GM19099 (cell line): ENCODE measurements around the gene SFR1.

ENCODE experiments used
- POLR2A ChIP-seq: IDR thresholded peaks from 3 replicates; pipeline ENCODE4 v1.6.1; 2011; ENCODE audit warnings: low read depth; ENCODE audit not compliant: insufficient read length; ENCODE audit errors: extremely low read depth

Gene SFR1

GRCh38 chr10:104098358-104098925 is 23.5 kb upstream of the SFR1 start:
- TF ChIP-seq POLR2A, result no peak

GRCh38 chr10:104099269-104099668 is 22.7 kb upstream of the SFR1 start:
- TF ChIP-seq POLR2A, result no peak

DNA sequence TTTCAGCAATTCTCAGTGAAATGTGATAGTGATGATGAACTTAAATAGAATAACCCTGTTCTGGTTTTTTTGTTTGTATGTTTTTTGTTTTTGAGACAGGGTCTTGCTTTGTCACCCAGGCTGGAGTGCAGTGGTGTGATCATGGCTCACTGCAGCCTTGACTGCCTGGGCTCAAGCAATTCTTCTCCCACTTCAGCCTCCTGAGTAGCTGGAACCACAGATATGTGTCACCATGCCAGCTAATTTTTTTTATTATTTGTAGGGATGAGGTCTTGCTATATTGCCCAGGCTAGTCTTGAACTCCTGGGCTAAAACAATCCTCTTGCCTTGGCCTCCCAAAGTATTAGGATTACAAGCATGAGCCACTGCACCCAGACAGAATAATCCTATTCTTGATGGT is 22.0 kb upstream of the SFR1 start:
- TF ChIP-seq POLR2A, result no peak

DNA sequence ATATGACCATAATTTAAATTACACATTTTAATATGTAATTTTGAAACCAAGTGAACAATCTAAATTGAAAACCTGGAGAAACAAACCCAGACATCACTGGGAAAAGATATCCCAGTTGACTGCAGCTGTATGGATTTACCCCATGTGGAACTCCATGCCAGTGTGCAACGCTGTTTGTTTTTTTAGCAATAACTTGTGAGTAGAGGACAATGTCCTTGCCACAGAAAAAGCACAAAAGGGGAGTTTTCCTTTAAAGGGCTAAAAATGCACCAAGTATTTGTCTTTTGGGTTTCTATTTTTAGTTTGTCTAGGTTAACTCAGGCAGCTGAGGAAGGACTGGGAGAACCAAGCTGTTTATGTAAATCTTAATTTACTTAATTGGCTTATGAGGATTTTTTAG is 21.2 kb upstream of the SFR1 start:
- TF ChIP-seq POLR2A, result no peak

DNA sequence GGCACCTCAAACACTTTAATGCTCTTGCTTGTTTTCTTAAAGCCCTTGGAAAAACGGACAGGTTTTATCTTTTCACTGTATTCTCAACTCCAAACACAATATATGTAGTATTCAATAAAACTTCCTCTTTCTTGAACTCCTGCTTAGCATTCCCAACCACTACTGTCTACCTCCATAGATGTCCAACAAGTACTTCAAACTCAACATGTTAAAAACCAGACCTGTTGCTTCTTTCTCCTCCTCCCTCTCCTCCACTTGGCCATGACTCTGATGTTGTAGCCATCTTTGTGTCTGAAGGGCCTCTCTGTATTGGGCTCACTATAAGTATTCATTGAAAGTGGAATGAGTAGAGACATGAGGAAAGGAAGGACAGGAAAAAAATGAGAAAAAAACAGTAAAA is 20.1 kb upstream of the SFR1 start:
- no peak for TF ChIP-seq POLR2A

- no peak for TF ChIP-seq POLR2A
Observed at GRCh38 chr10:104103956-104104355, 18.0 kb upstream of the SFR1 start.

GRCh38 chr10:104104418-104104817 is 17.6 kb upstream of the SFR1 start:
- TF ChIP-seq POLR2A, result no peak

GRCh38 chr10:104104926-104105325 is 17.0 kb upstream of the SFR1 start:
- TF ChIP-seq POLR2A, result no peak

DNA sequence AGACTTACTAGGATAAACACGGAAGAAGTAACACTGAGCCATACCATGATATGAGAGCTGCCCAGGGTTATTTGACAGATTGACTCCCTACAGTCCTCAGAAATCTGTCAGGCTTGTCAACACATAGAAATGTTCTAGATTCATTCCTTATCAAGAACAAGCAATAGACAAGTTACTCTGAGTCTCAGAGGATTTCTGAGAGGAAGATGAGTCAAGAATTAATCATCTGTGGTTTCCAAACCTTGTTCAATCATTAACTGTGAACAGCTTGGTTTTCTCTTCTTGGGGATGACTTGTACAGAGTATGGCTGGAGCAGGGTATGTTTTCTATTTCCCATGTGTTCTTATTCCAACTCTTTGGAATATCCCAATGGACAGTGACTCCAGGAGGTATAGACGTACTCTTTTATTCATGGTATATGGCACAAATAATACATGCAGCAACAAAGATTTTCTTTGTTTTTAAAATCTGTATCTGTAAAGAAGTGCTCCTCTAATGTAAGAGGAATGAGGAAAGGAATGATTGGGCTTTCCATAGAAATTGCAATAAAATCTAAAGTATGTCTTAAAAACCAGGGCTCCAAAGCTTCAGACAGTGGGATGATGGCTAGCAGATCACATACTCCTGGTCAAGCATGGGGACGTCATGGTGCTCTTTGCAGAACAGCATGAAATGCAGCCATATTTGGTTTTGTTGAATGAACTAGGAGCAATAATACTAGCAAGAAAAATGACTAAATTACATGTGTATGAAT is 11.9 kb upstream of the SFR1 start:
- no peak for TF ChIP-seq POLR2A

GRCh38 chr10:104113376-104113956 is 8.5 kb upstream of the SFR1 start:
- TF ChIP-seq POLR2A, result no peak

DNA sequence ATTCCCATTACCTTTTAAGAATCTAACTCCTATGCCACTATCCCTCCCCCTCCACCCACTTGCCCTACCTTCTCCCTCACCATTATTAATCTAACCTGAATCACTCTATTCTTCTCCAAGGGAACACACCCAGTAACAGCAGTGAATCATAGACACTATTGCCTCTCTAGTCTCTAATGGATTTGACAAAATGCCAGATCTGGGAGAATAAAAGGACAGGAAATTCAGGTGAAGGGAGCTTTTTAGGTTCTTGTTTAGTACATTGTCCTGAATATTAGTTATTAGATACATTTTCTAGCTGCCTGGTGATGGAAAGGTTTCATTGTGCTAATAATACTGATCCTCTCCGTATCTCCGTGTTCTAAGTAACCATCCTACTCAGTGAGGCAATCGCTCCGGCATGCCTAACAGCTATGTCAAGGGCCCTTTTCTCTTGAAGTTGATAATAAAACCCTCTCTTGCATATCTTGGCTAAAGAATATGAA is 4.1 kb upstream of the SFR1 start:
- no peak for TF ChIP-seq POLR2A

GRCh38 chr10:104119996-104120395 is 2.0 kb upstream of the SFR1 start:
- no peak for TF ChIP-seq POLR2A

GRCh38 chr10:104120512-104120902 is 1.5 kb upstream of the SFR1 start:
- no peak for TF ChIP-seq POLR2A

- no peak for TF ChIP-seq POLR2A
Observed at GRCh38 chr10:104120903-104121484, 977 bp upstream of the SFR1 start.

GRCh38 chr10:104122225-104123107 is 495 bp downstream of the SFR1 start:
- no peak for TF ChIP-seq POLR2A

DNA sequence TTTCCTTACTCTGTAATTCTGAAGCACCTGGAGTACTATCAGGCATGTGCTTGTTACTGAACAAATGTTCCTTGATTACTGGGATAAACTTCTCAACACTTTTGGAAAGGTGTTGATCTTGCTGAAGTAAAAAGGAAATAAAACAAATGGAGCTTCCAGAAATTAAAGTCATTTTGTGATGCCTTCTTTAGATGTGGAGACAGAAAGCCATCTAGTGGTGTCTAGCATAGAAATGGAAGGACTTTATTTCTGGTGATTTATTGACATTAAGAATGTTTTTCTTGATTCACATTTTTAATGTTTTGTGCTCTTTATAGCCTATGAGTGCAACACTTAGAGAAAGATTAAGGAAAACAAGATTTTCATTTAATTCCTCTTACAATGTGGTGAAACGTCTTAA is 1.4 kb downstream of the SFR1 start:
- no peak for TF ChIP-seq POLR2A

DNA sequence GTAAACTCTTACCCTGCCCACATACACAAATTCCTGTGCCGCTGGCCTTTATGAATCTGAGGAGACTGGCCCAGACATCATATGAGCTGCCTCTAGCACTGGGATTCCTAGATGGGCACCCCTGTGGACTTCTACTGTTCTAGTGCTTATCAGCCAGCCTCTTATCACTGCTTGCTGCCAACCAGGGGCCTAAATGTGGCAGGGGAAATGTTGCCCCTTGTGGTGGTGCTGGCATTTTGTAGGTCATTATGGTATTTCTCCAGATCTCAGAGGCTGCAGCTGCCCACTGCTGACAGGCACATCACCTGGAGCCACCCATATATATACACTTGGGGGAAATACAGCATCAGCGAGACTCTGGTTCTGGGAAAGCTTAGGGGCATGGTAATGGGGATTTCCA is 5.4 kb downstream of the SFR1 start:
- no peak for TF ChIP-seq POLR2A
